ENCODE data around the gene CLASRP.

- TF ChIP-seq, protein P1, sequence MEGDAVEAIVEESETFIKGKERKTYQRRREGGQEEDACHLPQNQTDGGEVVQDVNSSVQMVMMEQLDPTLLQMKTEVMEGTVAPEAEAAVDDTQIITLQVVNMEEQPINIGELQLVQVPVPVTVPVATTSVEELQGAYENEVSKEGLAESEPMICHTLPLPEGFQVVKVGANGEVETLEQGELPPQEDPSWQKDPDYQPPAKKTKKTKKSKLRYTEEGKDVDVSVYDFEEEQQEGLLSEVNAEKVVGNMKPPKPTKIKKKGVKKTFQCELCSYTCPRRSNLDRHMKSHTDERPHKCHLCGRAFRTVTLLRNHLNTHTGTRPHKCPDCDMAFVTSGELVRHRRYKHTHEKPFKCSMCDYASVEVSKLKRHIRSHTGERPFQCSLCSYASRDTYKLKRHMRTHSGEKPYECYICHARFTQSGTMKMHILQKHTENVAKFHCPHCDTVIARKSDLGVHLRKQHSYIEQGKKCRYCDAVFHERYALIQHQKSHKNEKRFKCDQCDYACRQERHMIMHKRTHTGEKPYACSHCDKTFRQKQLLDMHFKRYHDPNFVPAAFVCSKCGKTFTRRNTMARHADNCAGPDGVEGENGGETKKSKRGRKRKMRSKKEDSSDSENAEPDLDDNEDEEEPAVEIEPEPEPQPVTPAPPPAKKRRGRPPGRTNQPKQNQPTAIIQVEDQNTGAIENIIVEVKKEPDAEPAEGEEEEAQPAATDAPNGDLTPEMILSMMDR (IDR thresholded peaks at IDR 0.05), result no peak
- TF ChIP-seq POLR2A (IDR thresholded peaks at IDR 0.05), result no peak
These were observed 36.0 kb downstream of the CLASRP start for GRCh38 chr19:45074744-45075300.
